GM21447 (cell line): ENCODE measurements around the gene PUS7L.
"Not testable (repeated sequence)": the region's sequence is repeated elsewhere in the genome, so short reads cannot be mapped to it uniquely, and the experiment has no call there.

ENCODE experiments used
- ATAC-seq: cut with Tn5 transposase; IDR thresholded peaks from one replicate; pipeline ENCODE4 v1.9.1; 2021; ENCODE audit not compliant: unreplicated experiment

Gene PUS7L

GRCh38 chr12:43758728-43759563 lies at the start of gene PUS7L, which contains the start of gene IRAK4:
Gene PUS7L (minus strand): TSS chr12:43758790. CDS start chr12:43755245, 3,545 bp downstream.
Gene IRAK4 (plus strand): TSS chr12:43758951. CDS start chr12:43768112, 9,161 bp downstream.
- peak; percentile 95 for ATAC-seq

GRCh38 chr12:43807386-43807785 lies 48.8 kb upstream of the PUS7L start:
- no peak for ATAC-seq

- ATAC-seq, result no peak
Observed at GRCh38 chr12:43806737-43807072, 48.1 kb upstream of the PUS7L start.

- ATAC-seq, result peak; percentile 95
Observed at GRCh38 chr12:43805860-43806736, 47.5 kb upstream of the PUS7L start, which contains the start of gene TWF1. Gene TWF1 (minus strand): TSS chr12:43806317. CDS start chr12:43806245, 72 bp downstream.

- ATAC-seq, result no peak
Observed at GRCh38 chr12:43805149-43805859, 46.7 kb upstream of the PUS7L start.

- ATAC-seq, result no peak
Observed at GRCh38 chr12:43797561-43798217, 39.1 kb upstream of the PUS7L start.

- no peak for ATAC-seq
Observed at GRCh38 chr12:43795716-43796280, 37.2 kb upstream of the PUS7L start.

- no peak for ATAC-seq
Observed at GRCh38 chr12:43789941-43790340, 31.4 kb upstream of the PUS7L start.

- ATAC-seq, result no peak
Observed at GRCh38 chr12:43786899-43787693, 28.5 kb upstream of the PUS7L start.

GRCh38 chr12:43776498-43776897 lies 17.9 kb upstream of the PUS7L start:
- ATAC-seq, result no peak

- no peak for ATAC-seq
Observed at GRCh38 chr12:43766291-43766690, 7.7 kb upstream of the PUS7L start.

- no peak for ATAC-seq
Observed at GRCh38 chr12:43764528-43764927, 5.9 kb upstream of the PUS7L start.

- ATAC-seq, result no peak
Observed at GRCh38 chr12:43763769-43764168, 5.2 kb upstream of the PUS7L start.

- no peak for ATAC-seq
Observed at GRCh38 chr12:43762596-43762995, 4.0 kb upstream of the PUS7L start.

- no peak for ATAC-seq
Observed at GRCh38 chr12:43761500-43761899, 2.9 kb upstream of the PUS7L start.

GRCh38 chr12:43760396-43760795 lies 1.8 kb upstream of the PUS7L start:
- ATAC-seq, result no peak

- peak; percentile 12 for ATAC-seq
Observed at GRCh38 chr12:43758247-43758727, 303 bp downstream of the PUS7L start.

- no peak for ATAC-seq
Observed at GRCh38 chr12:43754015-43754414, 4.6 kb downstream of the PUS7L start.

GRCh38 chr12:43751360-43751759 lies 7.2 kb downstream of the PUS7L start:
- ATAC-seq, result not testable (repeated sequence)
